ENCODE results near the gene CHN2.

The CHN2 gene

GRCh38 chr7:29330136-29330535, 135.6 kb downstream of the CHN2 start:
- no peak for DNase-seq

GRCh38 chr7:29331163-29331562, 136.6 kb downstream of the CHN2 start:
- DNase-seq: no peak

- peak in 12 of 58 donors; percentile 6 to 50 (median 27) for DNase-seq
Measured at GRCh38 chr7:29332042-29332811, 137.7 kb downstream of the CHN2 start.

- peak in 13 of 58 donors; percentile 15 to 43 (median 35) for DNase-seq
Measured at GRCh38 chr7:29332875-29333855, 138.6 kb downstream of the CHN2 start.

- DNase-seq: peak in 1 of 58 donors; percentile 25
Measured at GRCh38 chr7:29335188-29336083, 140.9 kb downstream of the CHN2 start.

- DNase-seq: peak in 1 of 58 donors; percentile 22
Measured at GRCh38 chr7:29337546-29338116, 143.1 kb downstream of the CHN2 start.

GRCh38 chr7:29340696-29341095, 146.1 kb downstream of the CHN2 start:
- DNase-seq: no peak

GRCh38 chr7:29341156-29341555, 146.6 kb downstream of the CHN2 start:
- no peak for DNase-seq

GRCh38 chr7:29342761-29343160, 148.2 kb downstream of the CHN2 start:
- no peak for DNase-seq

- DNase-seq: no peak
Measured at GRCh38 chr7:29343399-29343798, 148.8 kb downstream of the CHN2 start.

GRCh38 chr7:29344334-29344978, 149.9 kb downstream of the CHN2 start:
- DNase-seq: no peak

GRCh38 chr7:29345590-29345989, 151.0 kb downstream of the CHN2 start:
- peak in 38 of 58 donors; percentile 11 to 76 (median 42) for DNase-seq

GRCh38 chr7:29346231-29346978, 151.8 kb downstream of the CHN2 start:
- no peak for DNase-seq

- no peak for DNase-seq
Measured at GRCh38 chr7:29349362-29349761, 154.8 kb downstream of the CHN2 start.

- no peak for DNase-seq
Measured at GRCh38 chr7:29350351-29350750, 155.8 kb downstream of the CHN2 start.

- no peak for DNase-seq
Measured at GRCh38 chr7:29352041-29352440, 157.5 kb downstream of the CHN2 start.

GRCh38 chr7:29353810-29354209, 159.2 kb downstream of the CHN2 start:
- DNase-seq: no peak

- DNase-seq: no peak
Measured at GRCh38 chr7:29354340-29354739, 159.8 kb downstream of the CHN2 start.

- no peak for DNase-seq
Measured at GRCh38 chr7:29355388-29355787, 160.8 kb downstream of the CHN2 start.
